Suprapubic skin (tissue), 4 donors: ENCODE data around the gene APOBEC3C. TPM values are rescaled to one million over a fixed set of nuclear protein-coding genes. Genes with fewer than 3 reads are reported as not detected.
"Not testable (repeated sequence)": the region's sequence is repeated elsewhere in the genome, so short reads cannot be mapped to it uniquely, and the experiment has no call there.

Experiments used
- DNase-seq, 2 donors: peaks; one replicate each; pipeline ENCODE4 v3.0.0-alpha.2; 2019; ENCODE audit warnings: low spot score in 2 of 2
- H3K27ac ChIP-seq: fragments of 200-600 bp; sonication (generic); one replicate; pipeline ENCODE4 v1.5.1; 2019
- H3K27me3 ChIP-seq: fragments of 200-600 bp; sonication (generic); one replicate; pipeline ENCODE4 v1.5.1; 2019
- H3K36me3 ChIP-seq: fragments of 200-600 bp; sonication (generic); one replicate; pipeline ENCODE4 v1.5.1; 2019
- H3K4me1 ChIP-seq: fragments of 200-600 bp; sonication (generic); one replicate; pipeline ENCODE4 v1.5.1; 2019
- H3K4me3 ChIP-seq: fragments of 200-600 bp; sonication (generic); one replicate; pipeline ENCODE4 v1.5.1; 2019; ENCODE audit warnings: mild to moderate bottlenecking
- H3K9me3 ChIP-seq: fragments of 200-600 bp; sonication (generic); one replicate; pipeline ENCODE4 v1.5.1; 2019
- CTCF ChIP-seq, 2 donors: fragments of 200-600 bp in 1 of 2; fragments of 450-650 bp in 1 of 2; sonication (generic) in 1 of 2; IDR thresholded peaks; one replicate each; pipeline ENCODE4 v1.5.1; 2016 to 2019; ENCODE audit warnings: antibody characterized with exemption in 2 of 2, mild to moderate bottlenecking in 1 of 2, moderate library complexity in 1 of 2
- EP300 ChIP-seq: sonication (generic); formaldehyde crosslinking; IDR thresholded peaks from one replicate; pipeline ENCODE4 v1.6.1; 2017; ENCODE audit warnings: antibody characterized with exemption
- POLR2A ChIP-seq, 2 donors: fragments of 450-650 bp; IDR thresholded peaks; one replicate each; pipeline ENCODE4 v1.6.1; 2017; ENCODE audit warnings: antibody characterized with exemption in 2 of 2, mild to moderate bottlenecking in 2 of 2, moderate library complexity in 2 of 2
- POLR2AphosphoS5 ChIP-seq, 3 donors: sonication (generic); formaldehyde crosslinking; IDR thresholded peaks; one replicate each; pipeline ENCODE4 v1.6.1; 2017; ENCODE audit warnings: antibody characterized with exemption in 3 of 3
- WGBS: methylation state at CpG from one replicate; pipeline ENCODE4 v1.1.5; 2018; 5-methylcytosine and 5-hydroxymethylcytosine counted together
- total RNA-seq, 4 donors: library from RNA; depleted of rRNA; stranded (reverse); fragments of >200 nt; gene quantifications; one replicate each; pipeline ENCODE4 v1.1.0, GENCODE V29; 2016

Gene APOBEC3C
- total RNA-seq, 4 donors from 2014 or later: 6.6 to 10.5 (median 7.8) TPM

GRCh38 chr22:39039306-39040126 is 25.5 kb downstream of the APOBEC3C start:
- H3K4me3 ChIP-seq: peak overlapping the region; percentile 57
- TF ChIP-seq CTCF (IDR thresholded peaks at IDR 0.05) (no peak), POLR2A (IDR thresholded peaks at IDR 0.05) (no peak), POLR2AphosphoS5 (IDR thresholded peaks at IDR 0.05) (no peak), EP300 (no peak)
- WGBS: 89% methylated on average over 19 of the region's 19 CpGs

GRCh38 chr22:39040155-39040537 is 26.1 kb downstream of the APOBEC3C start:
- H3K27me3 ChIP-seq, H3K36me3 ChIP-seq, DNase-seq, H3K27ac ChIP-seq, H3K9me3 ChIP-seq: not testable (repeated sequence)
- Histone ChIP-seq H3K4me3 (peak overlapping the region; percentile 57), H3K4me1 (peaks cover 17% of the 10 kb centered on the region)
- WGBS: 48% methylated on average over 8 of the region's 14 CpGs

More at GRCh38 chr22:39039306-39040126, 25.5 kb downstream of the APOBEC3C start:
- no peak overlapping the region for H3K27ac ChIP-seq
- H3K36me3 ChIP-seq: peaks cover 4% of the 10 kb centered on the region
- H3K4me1 ChIP-seq: peaks cover 17% of the 10 kb centered on the region
- H3K27me3 ChIP-seq: no peaks in the 10 kb centered on the region
- no peaks in the 10 kb centered on the region for H3K9me3 ChIP-seq
- no peak for DNase-seq

GRCh38 chr22:39040538-39041296 is 26.7 kb downstream of the APOBEC3C start, which contains the start of gene APOBEC3F:
Gene APOBEC3F, plus strand, starts transcription at chr22:39040864. Its CDS starts 97 bp downstream, at chr22:39040961.
- DNase-seq, H3K27me3 ChIP-seq, H3K9me3 ChIP-seq, H3K36me3 ChIP-seq: not testable (repeated sequence)
- WGBS: 0% methylated on average over 3 of the region's 21 CpGs
- Histone ChIP-seq H3K4me1 (peaks cover 17% of the 10 kb centered on the region), H3K4me3 (peak within 1 kb of the TSS; percentile 57), H3K27ac (peak within 1 kb of the TSS; percentile 78)

- WGBS: 96% methylated on average over 7 of the region's 7 CpGs
- DNase-seq: no peak
- Histone ChIP-seq H3K36me3 (peaks cover 4% of the 10 kb centered on the region), H3K27ac (no peak overlapping the region), H3K9me3 (no peaks in the 10 kb centered on the region), H3K27me3 (no peaks in the 10 kb centered on the region), H3K4me3 (no peak overlapping the region), H3K4me1 (peaks cover 17% of the 10 kb centered on the region)
- TF ChIP-seq EP300 (no peak), CTCF (IDR thresholded peaks at IDR 0.05) (no peak), POLR2AphosphoS5 (IDR thresholded peaks at IDR 0.05) (no peak), POLR2A (IDR thresholded peaks at IDR 0.05) (no peak)
Measured at GRCh38 chr22:39041908-39042307, 27.9 kb downstream of the APOBEC3C start.

GRCh38 chr22:39043063-39043462 is 29.0 kb downstream of the APOBEC3C start:
- H3K4me3 ChIP-seq, DNase-seq, H3K36me3 ChIP-seq, H3K27me3 ChIP-seq, H3K9me3 ChIP-seq, H3K27ac ChIP-seq: not testable (repeated sequence)
- peaks cover 17% of the 10 kb centered on the region for H3K4me1 ChIP-seq
- 91% methylated on average over 18 of the region's 18 CpGs for WGBS

GRCh38 chr22:39045136-39045535 is 31.1 kb downstream of the APOBEC3C start:
- H3K4me3 ChIP-seq, H3K27me3 ChIP-seq, H3K27ac ChIP-seq, H3K36me3 ChIP-seq, H3K9me3 ChIP-seq, DNase-seq: not testable (repeated sequence)
- WGBS: 77% methylated on average over 14 of the region's 14 CpGs
- H3K4me1 ChIP-seq: peaks cover 15% of the 10 kb centered on the region

- H3K36me3 ChIP-seq, H3K27me3 ChIP-seq, H3K9me3 ChIP-seq, H3K4me3 ChIP-seq, H3K4me1 ChIP-seq, DNase-seq, H3K27ac ChIP-seq: not testable (repeated sequence)
- whole genome bisulfite sequencing: 85% methylated on average over 7 of the region's 7 CpGs
Measured at GRCh38 chr22:39049486-39049885, 35.4 kb downstream of the APOBEC3C start.

- WGBS: 74% methylated on average over 18 of the region's 18 CpGs
- DNase-seq, H3K27me3 ChIP-seq, H3K27ac ChIP-seq, H3K4me1 ChIP-seq, H3K4me3 ChIP-seq, H3K36me3 ChIP-seq, H3K9me3 ChIP-seq: not testable (repeated sequence)
Measured at GRCh38 chr22:39051844-39052495, 37.9 kb downstream of the APOBEC3C start.
